Subcutaneous adipose tissue (tissue), 4 donors: ENCODE data around the gene MAGEA12. TPM values are rescaled to one million over a fixed set of nuclear protein-coding genes. Genes with fewer than 3 reads are reported as not detected.
"Not testable (repeated sequence)": the region's sequence is repeated elsewhere in the genome, so short reads cannot be mapped to it uniquely, and the experiment has no call there.

Experiments used
- total RNA-seq, 4 donors: library from RNA; depleted of rRNA; stranded (reverse); fragments of >200 nt; gene quantifications; one replicate each; pipeline ENCODE4 v1.1.0, GENCODE V29; 2016
- TF ChIP-seq, protein P1 (sequence below): fragments of 450-650 bp; IDR thresholded peaks from one replicate; pipeline ENCODE4 v1.5.1; 2016; ENCODE audit warnings: low read depth, mild to moderate bottlenecking, control low read depth, antibody characterized with exemption, moderate library complexity

Gene MAGEA12, protein sequence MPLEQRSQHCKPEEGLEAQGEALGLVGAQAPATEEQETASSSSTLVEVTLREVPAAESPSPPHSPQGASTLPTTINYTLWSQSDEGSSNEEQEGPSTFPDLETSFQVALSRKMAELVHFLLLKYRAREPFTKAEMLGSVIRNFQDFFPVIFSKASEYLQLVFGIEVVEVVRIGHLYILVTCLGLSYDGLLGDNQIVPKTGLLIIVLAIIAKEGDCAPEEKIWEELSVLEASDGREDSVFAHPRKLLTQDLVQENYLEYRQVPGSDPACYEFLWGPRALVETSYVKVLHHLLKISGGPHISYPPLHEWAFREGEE
- not detected for total RNA-seq

DNA sequence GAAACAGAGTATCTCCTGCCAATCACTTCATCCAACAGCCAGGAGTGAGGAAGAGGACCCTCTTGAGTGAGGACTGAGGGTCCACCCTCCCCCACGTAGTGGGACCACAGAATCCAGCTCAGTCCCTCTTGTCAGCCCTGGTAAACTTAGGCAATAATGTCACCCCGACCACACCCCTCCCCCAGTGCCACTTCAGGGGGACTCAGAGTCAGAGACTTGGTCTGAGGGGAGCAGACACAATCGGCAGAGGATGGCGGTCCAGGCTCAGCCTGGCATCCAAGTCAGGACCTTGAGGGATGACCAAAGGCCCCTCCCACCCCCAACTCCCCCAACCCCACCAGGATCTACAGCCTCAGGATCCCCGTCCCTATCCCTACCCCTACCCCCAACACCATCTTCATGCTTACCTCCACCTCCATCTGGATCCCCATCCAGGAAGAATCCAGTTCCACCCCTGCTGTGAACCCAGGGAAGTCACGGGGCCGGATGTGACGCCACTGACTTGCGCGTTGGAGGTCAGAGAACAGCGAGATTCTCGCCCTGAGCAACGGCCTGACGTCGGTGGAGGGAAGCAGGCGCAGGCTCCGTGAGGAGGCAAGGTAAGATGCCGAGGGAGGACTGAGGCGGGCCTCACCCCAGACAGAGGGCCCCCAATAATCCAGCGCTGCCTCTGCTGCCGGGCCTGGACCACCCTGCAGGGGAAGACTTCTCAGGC, at the start of gene MAGEA12, which contains the start of gene CSAG1:
MAGEA12 (plus strand) TSS at position 497 of the 715 bp plus-strand sequence. CDS start 2,405 bp downstream, outside the sequence.
CSAG1 (minus strand) TSS at position 461 of the 715 bp plus-strand sequence. CDS start 1,261 bp downstream, outside the sequence.
- TF ChIP-seq, protein P1, sequence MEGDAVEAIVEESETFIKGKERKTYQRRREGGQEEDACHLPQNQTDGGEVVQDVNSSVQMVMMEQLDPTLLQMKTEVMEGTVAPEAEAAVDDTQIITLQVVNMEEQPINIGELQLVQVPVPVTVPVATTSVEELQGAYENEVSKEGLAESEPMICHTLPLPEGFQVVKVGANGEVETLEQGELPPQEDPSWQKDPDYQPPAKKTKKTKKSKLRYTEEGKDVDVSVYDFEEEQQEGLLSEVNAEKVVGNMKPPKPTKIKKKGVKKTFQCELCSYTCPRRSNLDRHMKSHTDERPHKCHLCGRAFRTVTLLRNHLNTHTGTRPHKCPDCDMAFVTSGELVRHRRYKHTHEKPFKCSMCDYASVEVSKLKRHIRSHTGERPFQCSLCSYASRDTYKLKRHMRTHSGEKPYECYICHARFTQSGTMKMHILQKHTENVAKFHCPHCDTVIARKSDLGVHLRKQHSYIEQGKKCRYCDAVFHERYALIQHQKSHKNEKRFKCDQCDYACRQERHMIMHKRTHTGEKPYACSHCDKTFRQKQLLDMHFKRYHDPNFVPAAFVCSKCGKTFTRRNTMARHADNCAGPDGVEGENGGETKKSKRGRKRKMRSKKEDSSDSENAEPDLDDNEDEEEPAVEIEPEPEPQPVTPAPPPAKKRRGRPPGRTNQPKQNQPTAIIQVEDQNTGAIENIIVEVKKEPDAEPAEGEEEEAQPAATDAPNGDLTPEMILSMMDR: no peak

DNA sequence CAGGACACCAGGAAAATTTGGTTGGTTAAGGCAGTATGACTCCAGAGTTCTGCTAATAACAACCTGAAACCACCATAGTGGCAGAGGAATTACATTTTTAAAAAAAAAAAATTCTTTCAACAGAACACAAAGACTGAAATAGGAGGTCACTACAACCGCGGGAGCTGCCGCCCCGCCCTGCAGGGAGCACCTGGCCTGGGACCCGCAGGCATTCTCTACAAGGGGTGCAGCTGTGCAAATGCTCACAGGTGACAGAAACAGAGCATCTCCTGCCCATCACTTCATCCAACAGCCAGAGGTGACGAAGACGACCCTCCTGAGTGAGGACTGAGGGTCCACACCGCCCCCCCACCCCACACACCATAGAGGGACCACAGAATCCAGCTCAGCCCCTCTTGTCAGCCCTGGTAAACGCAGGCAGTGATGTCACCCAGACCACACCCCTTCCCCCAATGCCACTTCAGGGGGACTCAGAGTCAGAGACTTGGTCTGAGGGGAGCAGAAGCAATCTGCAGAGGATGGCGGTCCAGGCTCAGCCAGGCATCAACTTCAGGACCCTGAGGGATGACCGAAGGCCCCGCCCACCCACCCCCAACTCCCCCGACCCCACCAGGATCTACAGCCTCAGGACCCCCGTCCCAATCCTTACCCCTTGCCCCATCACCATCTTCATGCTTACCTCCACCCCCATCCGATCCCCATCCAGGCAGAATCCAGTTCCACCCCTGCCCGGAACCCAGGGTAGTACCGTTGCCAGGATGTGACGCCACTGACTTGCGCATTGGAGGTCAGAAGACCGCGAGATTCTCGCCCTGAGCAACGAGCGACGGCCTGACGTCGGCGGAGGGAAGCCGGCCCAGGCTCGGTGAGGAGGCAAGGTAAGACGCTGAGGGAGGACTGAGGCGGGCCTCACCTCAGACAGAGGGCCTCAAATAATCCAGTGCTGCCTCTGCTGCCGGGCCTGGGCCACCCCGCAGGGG, 35.3 kb upstream of the MAGEA12 start, which contains the start of gene MAGEA3:
MAGEA3 (plus strand) TSS at position 843 of the 980 bp plus-strand sequence. CDS start 2,039 bp downstream, outside the sequence.
- TF ChIP-seq, protein P1: not testable (repeated sequence)

DNA sequence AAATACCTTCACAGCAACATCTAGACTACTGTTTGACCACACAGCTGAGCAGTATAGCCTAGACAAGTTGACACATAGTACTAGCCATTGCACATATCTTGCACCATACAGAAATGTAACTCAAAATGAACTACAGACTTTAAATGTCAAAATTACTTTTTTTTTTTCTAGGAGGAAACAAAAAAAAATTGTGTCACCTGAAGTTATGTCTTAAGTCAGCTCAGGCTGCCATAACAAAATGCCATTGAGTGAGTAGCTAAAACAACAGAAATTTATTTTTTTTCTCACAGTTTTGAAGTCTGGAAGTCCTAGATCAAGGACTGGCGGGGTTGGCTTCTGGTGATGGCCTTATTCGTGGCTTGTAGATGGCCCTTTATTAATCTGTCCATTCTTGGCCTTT, 24.4 kb upstream of the MAGEA12 start, which contains the start of gene CSAG2:
CSAG2 (minus strand) TSS at position 101 of the 400 bp plus-strand sequence. CDS start 161 bp downstream, outside the sequence.
- TF ChIP-seq, protein P1: not testable (repeated sequence)

DNA sequence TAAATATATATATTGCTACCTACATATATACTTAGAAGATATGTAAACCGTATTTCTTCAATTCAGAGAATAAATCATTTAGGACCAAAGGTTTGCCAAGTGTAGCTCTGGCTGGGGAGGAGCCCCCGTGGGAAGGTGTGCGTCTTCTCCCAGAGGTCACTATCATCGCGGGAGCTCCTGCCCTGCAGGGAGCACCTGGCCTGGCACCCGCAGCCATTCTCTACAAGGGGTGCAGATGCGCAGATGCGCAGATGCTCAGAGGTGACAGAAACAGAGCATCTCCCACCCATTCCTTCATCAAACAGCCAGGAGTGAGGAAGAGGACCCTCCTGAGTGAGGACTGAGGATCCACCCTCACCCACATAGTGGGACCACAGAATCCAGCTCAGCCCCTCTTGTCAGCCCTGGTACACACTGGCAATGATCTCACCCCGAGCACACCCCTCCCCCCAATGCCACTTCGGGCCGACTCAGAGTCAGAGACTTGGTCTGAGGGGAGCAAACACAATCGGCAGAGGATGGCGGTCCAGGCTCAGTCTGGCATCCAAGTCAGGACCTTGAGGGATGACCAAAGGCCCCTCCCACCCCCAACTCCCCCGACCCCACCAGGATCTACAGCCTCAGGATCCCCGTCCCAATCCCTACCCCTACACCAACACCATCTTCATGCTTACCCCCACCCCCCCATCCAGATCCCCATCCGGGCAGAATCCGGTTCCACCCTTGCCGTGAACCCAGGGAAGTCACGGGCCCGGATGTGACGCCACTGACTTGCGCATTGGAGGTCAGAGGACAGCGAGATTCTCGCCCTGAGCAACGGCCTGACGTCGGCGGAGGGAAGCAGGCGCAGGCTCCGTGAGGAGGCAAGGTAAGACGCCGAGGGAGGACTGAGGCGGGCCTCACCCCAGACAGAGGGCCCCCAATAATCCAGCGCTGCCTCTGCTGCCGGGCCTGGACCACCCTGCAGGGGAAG, 19.5 kb upstream of the MAGEA12 start, which contains the start of gene MAGEA2B:
MAGEA2B (plus strand) TSS at position 814 of the 973 bp plus-strand sequence. CDS start 2,479 bp downstream, outside the sequence.
- TF ChIP-seq, protein P1: not testable (repeated sequence)

DNA sequence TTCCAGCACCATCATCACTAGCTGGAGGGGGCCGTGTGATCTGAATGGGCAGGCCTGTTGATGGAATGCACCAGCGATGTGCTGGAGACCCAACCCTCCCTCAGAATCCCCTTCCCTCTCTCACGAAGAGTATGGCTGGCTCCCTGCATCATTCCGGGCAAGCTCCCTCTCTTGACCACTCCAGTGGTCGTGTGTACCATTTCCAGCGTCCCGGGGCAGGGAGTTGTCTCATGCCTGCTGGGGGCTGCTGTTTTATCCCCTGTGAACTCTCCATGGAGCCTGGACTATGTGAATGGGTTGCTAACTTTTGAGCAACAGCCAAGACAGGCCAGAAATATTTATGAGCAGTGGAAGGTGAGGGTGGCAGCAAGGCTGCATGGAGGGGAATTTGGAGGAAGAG, 8.1 kb upstream of the MAGEA12 start:
- TF ChIP-seq, protein P1: no peak

DNA sequence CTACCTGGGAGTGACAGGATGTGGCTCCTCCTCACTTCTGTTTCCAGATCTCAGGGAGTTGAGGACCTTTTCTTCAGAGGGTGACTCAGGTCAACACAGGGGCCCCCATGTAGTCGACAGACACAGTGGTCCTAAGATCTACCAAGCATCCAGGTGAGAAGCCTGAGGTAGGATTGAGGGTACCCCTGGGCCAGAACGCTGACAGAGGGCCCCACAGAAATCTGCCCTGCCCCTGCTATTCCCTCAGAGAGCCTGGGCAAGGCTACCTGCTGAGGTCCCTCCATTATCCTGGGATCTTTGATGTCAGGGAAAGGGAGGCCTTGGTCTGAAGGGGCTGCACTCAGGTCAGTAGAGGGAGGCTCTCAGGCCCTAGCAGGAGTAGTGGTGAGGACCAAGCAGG, 1.5 kb downstream of the MAGEA12 start:
- TF ChIP-seq, protein P1: no peak
